Smooth muscle cell (in vitro differentiated cells): ENCODE results near the gene SDS. TPM values are rescaled to one million over a fixed set of nuclear protein-coding genes. Genes with fewer than 3 reads are reported as not detected.

Source experiments
- DNase-seq: peaks from one replicate; lab custom pipeline; 2025; ENCODE audit not compliant: unreplicated experiment; lab: John Stamatoyannopoulos, UW
- H2AFZ ChIP-seq: fragments of 200-600 bp; sonication (generic); 2 replicates; pipeline ENCODE4 v1.6.0; 2016; ENCODE audit warnings: antibody characterized with exemption, low read depth, mild to moderate bottlenecking
- H3F3A ChIP-seq: fragments of 200-600 bp; sonication (generic); 2 replicates; pipeline ENCODE4 v1.6.0; 2017; ENCODE audit warnings: antibody characterized with exemption, low read depth
- H3K27ac ChIP-seq: fragments of 200-600 bp; sonication (generic); 2 replicates; pipeline ENCODE4 v1.5.1; 2016; ENCODE audit warnings: low read depth, mild to moderate bottlenecking
- H3K27me3 ChIP-seq: fragments of 200-600 bp; sonication (generic); 2 replicates; pipeline ENCODE4 v1.6.1; 2016; ENCODE audit warnings: low read depth, mild to moderate bottlenecking
- H3K36me3 ChIP-seq: fragments of 200-600 bp; sonication (generic); 2 replicates; pipeline ENCODE4 v1.5.1; 2016; ENCODE audit warnings: low read depth
- H3K4me1 ChIP-seq: fragments of 200-600 bp; sonication (generic); 2 replicates; pipeline ENCODE4 v1.5.1; 2016; ENCODE audit warnings: low read depth
- H3K4me2 ChIP-seq: fragments of 200-600 bp; sonication (generic); 2 replicates; pipeline ENCODE4 v1.6.0; 2016; ENCODE audit warnings: mild to moderate bottlenecking
- H3K4me3 ChIP-seq: fragments of 200-600 bp; sonication (generic); 2 replicates; pipeline ENCODE4 v1.5.1; 2016; ENCODE audit warnings: mild to moderate bottlenecking
- H3K79me2 ChIP-seq: fragments of 200-600 bp; sonication (generic); 2 replicates; pipeline ENCODE4 v1.6.0; 2016; ENCODE audit warnings: low read depth, mild to moderate bottlenecking
- H3K9ac ChIP-seq: fragments of 200-600 bp; sonication (generic); 2 replicates; pipeline ENCODE4 v1.6.0; 2016; ENCODE audit warnings: low read depth
- H3K9me3 ChIP-seq: fragments of 200-600 bp; sonication (generic); replicated peaks from 2 replicates; pipeline ENCODE4 v1.5.1; 2016; ENCODE audit warnings: low read depth
- H4K20me1 ChIP-seq: fragments of 200-600 bp; sonication (generic); 2 replicates; pipeline ENCODE4 v1.6.0; 2016; ENCODE audit warnings: low read depth
- WGBS: methylation state at CpG from one replicate; pipeline ENCODE4 v1.1.7; 2016; ENCODE audit warnings: low lambda C conversion rate; 5-methylcytosine and 5-hydroxymethylcytosine counted together
- polyA plus RNA-seq: library from polyadenylated mRNA; unstranded; fragments of >200 nt; fragmentation: Nextera tagmentation; extraction: Ambion mirVana; gene quantifications from 2 replicates; pipeline ENCODE4 v1.2.1, GENCODE V29; 2016
- total RNA-seq: library from RNA; depleted of rRNA; stranded (reverse); fragments of >200 nt; gene quantifications from 2 replicates; pipeline ENCODE4 v1.2.3, GENCODE V29; 2014
- TF ChIP-seq, protein P1 (sequence below): fragments of 200-600 bp; sonication (generic); IDR thresholded peaks from 2 replicates; pipeline ENCODE4 v1.5.1; 2017; ENCODE audit warnings: borderline replicate concordance, mild to moderate bottlenecking, antibody characterized with exemption; ENCODE audit not compliant: insufficient read depth, poor library complexity, severe bottlenecking

Gene SDS
- total and polyA plus RNA-seq, 2 experiments from 2014 or later: not detected

DNA sequence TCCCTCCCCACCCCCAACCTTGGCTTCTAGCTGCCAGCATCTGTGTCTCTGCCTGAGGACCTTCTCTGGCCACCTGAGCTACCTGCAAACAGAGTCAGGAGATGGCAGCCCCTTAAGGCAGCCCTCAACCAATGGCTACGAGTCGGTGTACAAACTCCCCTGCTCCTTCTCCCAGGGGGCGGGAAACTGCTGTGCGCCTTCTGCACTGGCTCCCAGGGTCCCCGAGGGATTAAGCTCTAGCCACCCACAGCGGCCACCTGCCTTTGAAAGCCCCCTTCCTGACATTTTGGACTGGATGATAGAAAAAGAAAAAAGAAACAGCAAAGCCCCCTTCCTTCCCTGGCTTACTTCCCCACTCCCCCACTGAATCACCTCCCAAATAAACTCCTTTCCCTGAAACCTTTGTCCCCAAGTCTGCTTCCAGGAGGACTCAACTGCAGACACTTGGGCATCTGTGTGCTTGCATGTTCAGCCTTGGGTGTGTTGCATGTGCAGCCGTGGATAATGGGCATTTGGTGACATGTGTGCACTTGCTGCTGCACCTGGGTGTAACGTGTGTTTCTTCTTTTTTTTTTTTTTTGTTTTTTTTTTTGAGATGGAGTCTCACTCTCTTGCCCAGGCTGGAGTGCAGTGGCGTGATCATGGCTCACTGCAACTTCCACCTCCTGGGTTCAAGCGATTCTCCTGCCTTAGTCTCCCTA lies 6.0 kb downstream of the SDS start:
- H3F3A ChIP-seq: no peaks in the 10 kb centered on the region
- 88% methylated on average over 10 of the region's 10 CpGs for WGBS
- no peak overlapping the region for H3K9ac ChIP-seq
- no peaks in the 10 kb centered on the region for H3K79me2 ChIP-seq
- no peaks in the 10 kb centered on the region for H3K36me3 ChIP-seq
- no peak overlapping the region for H3K4me2 ChIP-seq
- TF ChIP-seq, protein P1, sequence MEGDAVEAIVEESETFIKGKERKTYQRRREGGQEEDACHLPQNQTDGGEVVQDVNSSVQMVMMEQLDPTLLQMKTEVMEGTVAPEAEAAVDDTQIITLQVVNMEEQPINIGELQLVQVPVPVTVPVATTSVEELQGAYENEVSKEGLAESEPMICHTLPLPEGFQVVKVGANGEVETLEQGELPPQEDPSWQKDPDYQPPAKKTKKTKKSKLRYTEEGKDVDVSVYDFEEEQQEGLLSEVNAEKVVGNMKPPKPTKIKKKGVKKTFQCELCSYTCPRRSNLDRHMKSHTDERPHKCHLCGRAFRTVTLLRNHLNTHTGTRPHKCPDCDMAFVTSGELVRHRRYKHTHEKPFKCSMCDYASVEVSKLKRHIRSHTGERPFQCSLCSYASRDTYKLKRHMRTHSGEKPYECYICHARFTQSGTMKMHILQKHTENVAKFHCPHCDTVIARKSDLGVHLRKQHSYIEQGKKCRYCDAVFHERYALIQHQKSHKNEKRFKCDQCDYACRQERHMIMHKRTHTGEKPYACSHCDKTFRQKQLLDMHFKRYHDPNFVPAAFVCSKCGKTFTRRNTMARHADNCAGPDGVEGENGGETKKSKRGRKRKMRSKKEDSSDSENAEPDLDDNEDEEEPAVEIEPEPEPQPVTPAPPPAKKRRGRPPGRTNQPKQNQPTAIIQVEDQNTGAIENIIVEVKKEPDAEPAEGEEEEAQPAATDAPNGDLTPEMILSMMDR: no peak
- H2AFZ ChIP-seq: no peak overlapping the region
- H3K9me3 ChIP-seq: no peaks in the 10 kb centered on the region
- DNase-seq: no peak
- no peaks in the 10 kb centered on the region for H4K20me1 ChIP-seq
- H3K4me3 ChIP-seq: no peak overlapping the region
- no peaks in the 10 kb centered on the region for H3K27me3 ChIP-seq
- no peak overlapping the region for H3K27ac ChIP-seq
- H3K4me1 ChIP-seq: no peaks in the 10 kb centered on the region

DNA sequence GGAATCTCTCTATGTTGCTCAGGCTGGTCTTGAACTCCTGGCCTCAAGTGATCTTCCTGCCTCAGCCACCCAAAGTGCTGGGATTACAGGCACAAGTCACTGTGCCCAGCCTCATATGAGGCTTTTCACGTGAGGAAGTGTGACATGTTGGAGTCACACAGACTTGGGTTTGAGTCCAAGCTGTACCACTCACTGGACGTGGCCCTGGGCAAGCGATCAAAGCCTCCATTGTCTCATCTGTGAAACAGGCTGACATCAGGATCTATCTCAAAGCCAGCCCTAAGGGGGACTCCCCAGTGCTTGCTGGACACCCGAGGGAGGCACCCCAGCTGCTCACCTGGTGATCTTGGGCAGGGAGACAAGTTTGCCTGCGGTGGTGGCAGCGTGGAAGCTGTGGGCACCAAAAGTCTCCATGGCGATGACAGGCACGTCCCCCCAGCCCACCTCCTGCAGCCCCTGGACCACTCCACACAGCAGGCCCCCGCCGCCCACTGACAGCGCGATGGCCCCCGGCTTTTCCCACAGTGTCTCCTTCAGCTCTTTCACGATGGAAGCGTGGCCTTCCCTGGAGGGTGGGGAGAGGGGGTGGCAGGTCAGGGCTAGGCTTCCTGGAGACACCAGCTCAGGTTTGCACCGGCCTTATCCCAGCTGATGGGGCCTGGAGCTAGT lies 6.7 kb downstream of the SDS start:
- no peak overlapping the region for H3K4me2 ChIP-seq
- H3F3A ChIP-seq: no peaks in the 10 kb centered on the region
- H3K4me3 ChIP-seq: no peak overlapping the region
- WGBS: 91% methylated on average over 16 of the region's 16 CpGs
- TF ChIP-seq, protein P1: no peak
- H3K27me3 ChIP-seq: no peaks in the 10 kb centered on the region
- no peaks in the 10 kb centered on the region for H3K79me2 ChIP-seq
- no peak overlapping the region for H3K27ac ChIP-seq
- H3K4me1 ChIP-seq: no peaks in the 10 kb centered on the region
- H3K9me3 ChIP-seq: no peaks in the 10 kb centered on the region
- no peak overlapping the region for H2AFZ ChIP-seq
- H3K9ac ChIP-seq: no peak overlapping the region
- DNase-seq: no peak
- no peaks in the 10 kb centered on the region for H3K36me3 ChIP-seq
- H4K20me1 ChIP-seq: no peaks in the 10 kb centered on the region

DNA sequence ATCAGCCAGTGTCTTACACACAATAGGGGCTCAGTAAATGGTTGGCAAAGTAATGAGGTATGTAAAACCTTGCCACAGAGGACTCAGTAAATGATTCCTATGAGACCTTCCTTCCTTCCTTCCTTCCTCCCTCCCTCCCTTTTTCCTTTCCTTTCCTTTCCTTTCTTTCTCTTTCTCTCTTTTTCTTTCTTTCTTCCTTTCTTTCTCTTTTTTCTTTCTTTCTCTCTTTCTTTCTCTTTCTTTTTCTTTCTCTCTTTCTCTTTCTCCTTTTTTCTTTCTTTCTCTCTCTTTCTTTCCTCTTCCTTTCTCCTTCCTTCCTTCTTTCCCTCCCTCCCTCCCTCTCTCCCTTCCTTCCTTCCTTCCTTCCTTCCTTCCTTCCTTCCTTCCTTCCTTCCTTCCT lies 7.5 kb downstream of the SDS start:
- H3K4me2 ChIP-seq: no peak overlapping the region
- TF ChIP-seq, protein P1: no peak
- no peak overlapping the region for H3K9ac ChIP-seq
- no peaks in the 10 kb centered on the region for H3K27me3 ChIP-seq
- no peak overlapping the region for H3K27ac ChIP-seq
- H3K4me3 ChIP-seq: no peak overlapping the region
- H3K4me1 ChIP-seq: no peaks in the 10 kb centered on the region
- no peak overlapping the region for H2AFZ ChIP-seq
- H3F3A ChIP-seq: no peaks in the 10 kb centered on the region
- H4K20me1 ChIP-seq: no peaks in the 10 kb centered on the region
- H3K9me3 ChIP-seq: no peaks in the 10 kb centered on the region
- no peaks in the 10 kb centered on the region for H3K79me2 ChIP-seq
- no peaks in the 10 kb centered on the region for H3K36me3 ChIP-seq
- no peak for DNase-seq

DNA sequence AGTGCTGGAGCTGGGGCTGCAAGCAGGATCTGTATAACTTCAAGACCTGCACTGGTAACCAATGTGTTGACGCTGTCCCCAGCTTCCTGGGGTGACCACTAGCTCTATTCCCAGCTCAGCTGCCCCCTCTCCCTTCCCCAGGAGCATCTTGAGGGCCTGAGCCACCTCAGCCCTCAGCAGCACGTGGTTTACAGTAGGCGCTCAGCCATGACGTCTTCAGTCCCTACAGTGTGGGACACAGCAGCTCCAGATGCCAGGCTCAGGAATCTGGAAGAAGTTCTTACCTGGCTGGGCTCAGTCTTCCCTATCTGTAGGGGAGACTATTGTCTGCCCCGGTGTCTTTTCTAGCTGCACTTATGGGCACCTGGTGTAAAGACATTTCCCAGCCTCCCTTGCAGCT lies 8.6 kb downstream of the SDS start:
- no peak overlapping the region for H3K4me2 ChIP-seq
- no peaks in the 10 kb centered on the region for H3F3A ChIP-seq
- no peaks in the 10 kb centered on the region for H3K27me3 ChIP-seq
- no peaks in the 10 kb centered on the region for H3K4me1 ChIP-seq
- H4K20me1 ChIP-seq: no peaks in the 10 kb centered on the region
- H3K9ac ChIP-seq: no peak overlapping the region
- H3K79me2 ChIP-seq: no peaks in the 10 kb centered on the region
- DNase-seq: no peak
- TF ChIP-seq, protein P1: no peak
- no peaks in the 10 kb centered on the region for H3K36me3 ChIP-seq
- no peaks in the 10 kb centered on the region for H3K9me3 ChIP-seq
- no peak overlapping the region for H3K4me3 ChIP-seq
- H2AFZ ChIP-seq: no peak overlapping the region
- H3K27ac ChIP-seq: no peak overlapping the region
- 84% methylated on average over 5 of the region's 5 CpGs for WGBS
